ENCODE data around the gene ARIH2.

Gene ARIH2

DNA sequence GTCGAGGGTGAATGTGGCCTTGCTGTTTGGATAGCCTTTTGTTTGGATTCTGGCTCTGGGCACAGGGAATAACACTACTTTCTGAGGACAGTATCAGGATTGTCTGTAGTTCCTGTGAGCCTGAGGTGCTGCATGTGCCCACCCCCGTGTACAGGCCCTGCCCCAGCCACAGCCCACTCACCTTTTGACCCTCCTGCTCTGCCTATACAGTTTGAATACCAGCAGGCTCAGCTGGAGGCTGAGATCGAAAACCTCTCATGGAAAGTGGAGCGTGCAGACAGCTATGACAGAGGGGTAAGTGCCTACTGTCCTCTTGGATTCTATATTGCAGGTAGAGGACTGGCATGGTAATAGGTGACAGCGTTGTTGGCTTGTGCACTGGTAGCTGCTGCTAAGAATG lies 64.0 kb downstream of the ARIH2 start:
- Histone ChIP-seq H4K20me1 (ENCODE audit: insufficient read depth) (no peaks in the 10 kb centered on the region), H3K4me1 (ENCODE audit: low read depth, poor library complexity, severe bottlenecking) (peaks cover 3% of the 10 kb centered on the region), H3K4me3 (IDR thresholded peaks at IDR 0.05; ENCODE audit: insufficient read depth, low read depth, low read length) (no peak overlapping the region), H3K79me2 (ENCODE audit: insufficient read depth, low read depth) (no peaks in the 10 kb centered on the region), H2AFZ (ENCODE audit: low read depth) (no peak overlapping the region), H3K27ac (no peak overlapping the region), H3K27me3 (ENCODE audit: insufficient read depth, low read depth) (no peaks in the 10 kb centered on the region), H3K36me3 (ENCODE audit: insufficient read depth) (no peaks in the 10 kb centered on the region), H3K9ac (no peak overlapping the region), H3K4me2 (no peak overlapping the region)
- TF ChIP-seq, protein P1, sequence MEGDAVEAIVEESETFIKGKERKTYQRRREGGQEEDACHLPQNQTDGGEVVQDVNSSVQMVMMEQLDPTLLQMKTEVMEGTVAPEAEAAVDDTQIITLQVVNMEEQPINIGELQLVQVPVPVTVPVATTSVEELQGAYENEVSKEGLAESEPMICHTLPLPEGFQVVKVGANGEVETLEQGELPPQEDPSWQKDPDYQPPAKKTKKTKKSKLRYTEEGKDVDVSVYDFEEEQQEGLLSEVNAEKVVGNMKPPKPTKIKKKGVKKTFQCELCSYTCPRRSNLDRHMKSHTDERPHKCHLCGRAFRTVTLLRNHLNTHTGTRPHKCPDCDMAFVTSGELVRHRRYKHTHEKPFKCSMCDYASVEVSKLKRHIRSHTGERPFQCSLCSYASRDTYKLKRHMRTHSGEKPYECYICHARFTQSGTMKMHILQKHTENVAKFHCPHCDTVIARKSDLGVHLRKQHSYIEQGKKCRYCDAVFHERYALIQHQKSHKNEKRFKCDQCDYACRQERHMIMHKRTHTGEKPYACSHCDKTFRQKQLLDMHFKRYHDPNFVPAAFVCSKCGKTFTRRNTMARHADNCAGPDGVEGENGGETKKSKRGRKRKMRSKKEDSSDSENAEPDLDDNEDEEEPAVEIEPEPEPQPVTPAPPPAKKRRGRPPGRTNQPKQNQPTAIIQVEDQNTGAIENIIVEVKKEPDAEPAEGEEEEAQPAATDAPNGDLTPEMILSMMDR (conservative IDR thresholded peaks at IDR 0.05; ENCODE audit: low read depth, low read length), result no peak

DNA sequence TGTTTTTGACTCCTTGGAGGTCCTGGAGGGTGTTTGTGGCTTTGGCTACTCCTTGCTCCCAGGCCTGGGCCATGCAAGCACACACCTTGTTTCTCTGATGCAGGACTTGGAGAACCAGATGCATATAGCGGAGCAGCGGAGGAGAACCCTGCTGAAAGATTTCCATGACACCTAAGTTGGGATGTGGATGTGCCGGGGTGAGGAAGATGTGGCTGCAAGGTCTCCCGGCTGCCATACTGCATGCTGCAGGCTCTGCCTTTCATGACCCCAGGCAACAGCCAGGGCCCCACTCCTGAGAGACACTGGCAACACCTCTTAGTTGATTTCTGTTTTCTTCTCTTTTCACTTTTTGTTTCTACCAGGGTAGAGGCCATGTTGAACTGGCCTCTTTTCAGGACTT lies 64.5 kb downstream of the ARIH2 start:
- Histone ChIP-seq H3K4me3 (IDR thresholded peaks at IDR 0.05; ENCODE audit: insufficient read depth, low read depth, low read length) (no peak overlapping the region), H2AFZ (ENCODE audit: low read depth) (no peak overlapping the region), H3K4me2 (no peak overlapping the region), H3K79me2 (ENCODE audit: insufficient read depth, low read depth) (no peaks in the 10 kb centered on the region), H3K4me1 (ENCODE audit: low read depth, poor library complexity, severe bottlenecking) (peaks cover 7% of the 10 kb centered on the region), H3K27ac (no peak overlapping the region), H3K9ac (no peak overlapping the region), H3K36me3 (ENCODE audit: insufficient read depth) (no peaks in the 10 kb centered on the region), H4K20me1 (ENCODE audit: insufficient read depth) (no peaks in the 10 kb centered on the region), H3K27me3 (ENCODE audit: insufficient read depth, low read depth) (no peaks in the 10 kb centered on the region)
- TF ChIP-seq, protein P1 (conservative IDR thresholded peaks at IDR 0.05; ENCODE audit: low read depth, low read length), result no peak

DNA sequence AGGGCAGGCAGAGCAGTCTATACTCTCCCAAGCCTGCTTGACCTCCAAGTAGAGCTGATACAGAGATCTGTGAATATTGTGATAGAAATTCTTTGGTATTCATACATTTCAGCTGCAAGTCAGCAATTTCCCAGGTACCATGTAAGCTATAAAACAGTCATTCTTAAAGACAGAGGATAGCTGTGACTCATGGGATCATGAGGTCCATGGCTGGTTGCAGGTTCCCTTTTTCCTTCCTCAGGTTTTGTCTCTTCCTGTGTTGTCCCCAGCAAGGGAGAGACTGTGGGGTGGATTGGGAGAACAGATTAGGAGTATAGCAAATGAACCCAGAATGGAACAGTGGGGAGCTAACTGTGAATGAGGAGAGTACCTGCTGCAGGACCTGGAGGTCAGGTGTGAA lies 66.0 kb downstream of the ARIH2 start:
- H2AFZ ChIP-seq (ENCODE audit: low read depth), result no peak overlapping the region
- no peak overlapping the region for H3K4me3 ChIP-seq (IDR thresholded peaks at IDR 0.05; ENCODE audit: insufficient read depth, low read depth, low read length)
- no peak overlapping the region for H3K4me2 ChIP-seq
- no peaks in the 10 kb centered on the region for H3K79me2 ChIP-seq (ENCODE audit: insufficient read depth, low read depth)
- TF ChIP-seq, protein P1 (conservative IDR thresholded peaks at IDR 0.05; ENCODE audit: low read depth, low read length), result no peak
- no peaks in the 10 kb centered on the region for H3K36me3 ChIP-seq (ENCODE audit: insufficient read depth)
- no peak overlapping the region for H3K27ac ChIP-seq
- no peaks in the 10 kb centered on the region for H4K20me1 ChIP-seq (ENCODE audit: insufficient read depth)
- H3K9ac ChIP-seq, result no peak overlapping the region
- H3K27me3 ChIP-seq (ENCODE audit: insufficient read depth, low read depth), result no peaks in the 10 kb centered on the region
- peaks cover 13% of the 10 kb centered on the region for H3K4me1 ChIP-seq (ENCODE audit: low read depth, poor library complexity, severe bottlenecking)

DNA sequence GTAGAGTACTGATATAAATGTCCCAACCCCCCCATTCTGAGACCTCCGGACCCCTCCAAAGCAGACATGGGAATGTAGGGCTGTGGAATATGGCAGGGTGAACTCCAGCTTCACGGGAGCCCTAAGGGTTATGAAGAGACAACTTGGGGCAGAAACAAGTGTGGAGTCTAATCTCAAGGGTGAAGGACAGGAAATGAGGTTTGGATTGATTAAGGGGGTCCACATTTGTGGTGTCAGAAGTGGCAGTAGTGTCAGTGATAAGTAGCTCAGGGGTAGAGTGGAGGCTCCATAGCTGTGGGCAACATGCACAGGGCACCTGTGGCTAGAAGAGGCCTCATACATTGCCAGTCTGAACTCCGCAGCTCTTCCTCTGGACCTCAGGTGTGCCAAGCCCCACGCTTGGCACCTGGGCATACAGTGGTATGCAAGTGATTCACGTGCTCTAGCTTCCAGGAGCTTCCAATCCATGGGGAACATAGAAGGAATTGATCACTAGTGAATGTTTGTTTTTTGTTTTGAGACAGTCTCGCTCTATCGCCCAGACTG lies 67.3 kb downstream of the ARIH2 start:
- H3K79me2 ChIP-seq (ENCODE audit: insufficient read depth, low read depth), result peaks cover 4% of the 10 kb centered on the region; the same call in 1 of the 2 replicates
- no peaks in the 10 kb centered on the region for H3K36me3 ChIP-seq (ENCODE audit: insufficient read depth)
- no peaks in the 10 kb centered on the region for H3K27me3 ChIP-seq (ENCODE audit: insufficient read depth, low read depth)
- H3K4me2 ChIP-seq, result no peak overlapping the region
- H3K9ac ChIP-seq, result no peak overlapping the region
- peaks cover 13% of the 10 kb centered on the region for H3K4me1 ChIP-seq (ENCODE audit: low read depth, poor library complexity, severe bottlenecking)
- no peaks in the 10 kb centered on the region for H4K20me1 ChIP-seq (ENCODE audit: insufficient read depth)
- no peak overlapping the region for H3K27ac ChIP-seq
- no peak overlapping the region for H3K4me3 ChIP-seq (IDR thresholded peaks at IDR 0.05; ENCODE audit: insufficient read depth, low read depth, low read length)
- H2AFZ ChIP-seq (ENCODE audit: low read depth), result no peak overlapping the region
- TF ChIP-seq, protein P1 (conservative IDR thresholded peaks at IDR 0.05; ENCODE audit: low read depth, low read length), result no peak
